Muscle of leg (tissue), 11 donors: Measurements from ENCODE around the gene SEZ6L. TPM values are rescaled to one million over a fixed set of nuclear protein-coding genes. Genes with fewer than 3 reads are reported as not detected.

Experiments used
- DNase-seq: peaks from one replicate; pipeline ENCODE4 v3.0.0; 2013
- H3K27ac ChIP-seq: one replicate; pipeline ENCODE4 v1.5.1; 2013; ENCODE audit warnings: mild to moderate bottlenecking, low read length, control low read depth
- H3K27me3 ChIP-seq: one replicate; pipeline ENCODE4 v1.6.1; 2013; ENCODE audit warnings: low read length; ENCODE audit not compliant: control insufficient read depth, insufficient read depth
- H3K36me3 ChIP-seq: one replicate; pipeline ENCODE4 v1.6.1; 2013; ENCODE audit warnings: low read length; ENCODE audit not compliant: control insufficient read depth, insufficient read depth
- H3K4me1 ChIP-seq: one replicate; pipeline ENCODE4 v1.6.1; 2013; ENCODE audit warnings: low read length; ENCODE audit not compliant: control insufficient read depth, insufficient read depth
- H3K4me3 ChIP-seq: one replicate; pipeline ENCODE4 v1.5.1; 2013; ENCODE audit warnings: low read length, control low read depth
- H3K9me3 ChIP-seq: replicated peaks from 2 replicates; pipeline ENCODE4 v1.6.1; 2013; ENCODE audit warnings: low read depth, low read length; ENCODE audit not compliant: control insufficient read depth
- WGBS: methylation state at CpG from one replicate; pipeline ENCODE4 v1.1.5; 2013; ENCODE audit warnings: missing lambda C conversion rate; ENCODE audit not compliant: insufficient coverage; 5-methylcytosine and 5-hydroxymethylcytosine counted together
- polyA plus RNA-seq, 8 donors: library from polyadenylated mRNA; unstranded; fragments of 120-200 nt; gene quantifications; one replicate each; pipeline versions ENCODE4 v1.2.1 to v1.2.3, GENCODE V29; 2013; ENCODE audit warnings: inconsistent platforms in 1 of 8, low replicate concordance in 1 of 8; ENCODE audit not compliant: insufficient read length in 8 of 8, insufficient read depth in 1 of 8
- total RNA-seq: library from RNA; stranded (reverse); fragments of 120-200 nt; gene quantifications from one replicate; pipeline ENCODE4 v1.2.4, GENCODE V29; 2013

SEZ6L gene
- total and polyA plus RNA-seq, 9 donors, result 0.17 to 0.86 (median 0.37) TPM

- Histone ChIP-seq H3K4me3 (no peak overlapping the region), H3K27ac (no peak overlapping the region), H3K4me1 (no peaks in the 10 kb centered on the region), H3K36me3 (no peaks in the 10 kb centered on the region), H3K9me3 (no peaks in the 10 kb centered on the region), H3K27me3 (no peaks in the 10 kb centered on the region)
- no peak for DNase-seq
- WGBS, result no CpG with 5 or more reads among the region's 3 CpGs
Observed at GRCh38 chr22:26389125-26389524, 219.9 kb downstream of the SEZ6L start.

GRCh38 chr22:26391091-26391490 lies 221.8 kb downstream of the SEZ6L start:
- Histone ChIP-seq H3K27ac (no peak overlapping the region), H3K36me3 (no peaks in the 10 kb centered on the region), H3K4me1 (no peaks in the 10 kb centered on the region), H3K9me3 (no peaks in the 10 kb centered on the region), H3K4me3 (no peak overlapping the region), H3K27me3 (no peaks in the 10 kb centered on the region)
- DNase-seq, result no peak
- WGBS, result no CpG with 5 or more reads among the region's 1 CpG

DNA sequence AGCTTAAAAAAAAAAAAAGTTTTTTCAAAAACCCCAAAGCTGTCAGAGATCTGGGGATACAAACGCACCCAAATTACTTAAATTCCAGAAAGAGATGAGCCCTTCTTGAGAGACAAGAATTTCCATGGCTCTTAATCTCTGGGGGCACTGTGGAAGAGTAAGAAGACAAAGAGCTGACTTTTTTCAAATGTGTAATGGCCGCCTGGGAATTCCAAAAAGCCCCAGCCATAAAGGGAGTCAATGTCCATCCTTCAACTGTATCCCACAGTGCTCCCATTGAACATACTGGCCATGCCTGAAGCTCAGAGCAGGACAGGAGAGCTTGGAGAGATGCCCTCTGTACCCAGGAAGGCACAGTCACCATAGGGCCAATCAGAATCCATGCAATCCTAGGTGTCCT lies 222.4 kb downstream of the SEZ6L start:
- WGBS, result no CpG with 5 or more reads among the region's 2 CpGs
- Histone ChIP-seq H3K27me3 (peaks cover 2% of the 10 kb centered on the region), H3K4me1 (no peaks in the 10 kb centered on the region), H3K27ac (no peak overlapping the region), H3K4me3 (no peak overlapping the region), H3K36me3 (no peaks in the 10 kb centered on the region), H3K9me3 (no peaks in the 10 kb centered on the region)
- DNase-seq, result no peak

DNA sequence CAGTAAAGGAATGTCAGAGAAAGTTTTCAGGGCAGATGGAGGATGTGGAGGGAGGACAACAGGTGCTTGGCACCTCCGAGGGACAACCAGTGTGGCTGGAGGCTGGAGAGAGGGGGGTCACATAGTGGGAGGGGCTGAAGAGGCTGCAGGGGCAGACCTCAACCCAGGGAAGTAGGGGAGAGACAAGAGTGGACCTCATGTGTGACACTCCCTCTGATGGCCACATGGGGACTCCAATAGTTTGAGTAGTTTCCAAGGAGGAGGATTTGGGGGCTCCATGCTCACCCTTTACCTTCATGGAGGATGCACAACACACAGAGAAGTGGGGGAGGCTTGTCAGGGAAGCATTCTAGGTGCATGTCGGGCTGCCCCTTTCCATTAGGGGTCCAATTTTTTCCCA lies 224.7 kb downstream of the SEZ6L start:
- no peaks in the 10 kb centered on the region for H3K36me3 ChIP-seq
- no peaks in the 10 kb centered on the region for H3K9me3 ChIP-seq
- no peaks in the 10 kb centered on the region for H3K4me1 ChIP-seq
- no peak overlapping the region for H3K27ac ChIP-seq
- no peak overlapping the region for H3K4me3 ChIP-seq
- H3K27me3 ChIP-seq, result peaks cover 2% of the 10 kb centered on the region
- no peak for DNase-seq
- WGBS, result 45% methylated on average over 2 of the region's 2 CpGs

GRCh38 chr22:26394777-26395176 lies 225.5 kb downstream of the SEZ6L start:
- peaks cover 2% of the 10 kb centered on the region for H3K27me3 ChIP-seq
- no peak overlapping the region for H3K4me3 ChIP-seq
- WGBS, result no CpG with 5 or more reads among the region's 1 CpG
- no peaks in the 10 kb centered on the region for H3K36me3 ChIP-seq
- no peaks in the 10 kb centered on the region for H3K9me3 ChIP-seq
- no peaks in the 10 kb centered on the region for H3K4me1 ChIP-seq
- no peak overlapping the region for H3K27ac ChIP-seq
- DNase-seq, result no peak

DNA sequence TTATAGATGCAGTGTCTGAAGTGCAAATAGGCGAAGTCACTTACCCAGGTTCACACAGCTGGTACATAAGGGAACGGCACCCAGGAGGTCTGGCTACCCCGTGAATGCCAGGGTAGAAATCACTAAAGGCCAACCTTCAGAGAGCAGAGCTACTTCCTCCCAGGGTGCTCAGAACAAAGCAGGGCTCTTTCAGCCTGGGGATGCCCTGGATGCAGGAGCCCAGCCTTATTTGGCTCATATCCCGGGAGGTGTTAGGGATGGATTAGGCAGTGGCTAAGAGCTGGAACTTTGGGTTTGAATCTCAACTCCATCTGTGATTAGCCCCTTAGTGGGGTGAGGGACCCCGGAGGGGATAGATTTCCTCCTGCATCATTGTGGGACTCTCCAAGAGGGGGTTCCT lies 226.7 kb downstream of the SEZ6L start:
- H3K4me3 ChIP-seq, result no peak overlapping the region
- DNase-seq, result no peak
- WGBS, result 57% methylated on average over 3 of the region's 5 CpGs

GRCh38 chr22:26398741-26399153 lies 229.5 kb downstream of the SEZ6L start:
- H3K27me3 ChIP-seq, result peaks cover 2% of the 10 kb centered on the region
- no peak overlapping the region for H3K27ac ChIP-seq
- WGBS, result 8% methylated on average over 2 of the region's 3 CpGs
- peak; percentile 80 for DNase-seq
- H3K9me3 ChIP-seq, result no peaks in the 10 kb centered on the region
- no peaks in the 10 kb centered on the region for H3K36me3 ChIP-seq
- H3K4me1 ChIP-seq, result no peaks in the 10 kb centered on the region
- no peak overlapping the region for H3K4me3 ChIP-seq

More for the DNA sequence above, 226.7 kb downstream of the SEZ6L start:
- no peaks in the 10 kb centered on the region for H3K4me1 ChIP-seq
- H3K27me3 ChIP-seq, result peaks cover 2% of the 10 kb centered on the region
- H3K27ac ChIP-seq, result no peak overlapping the region
- H3K9me3 ChIP-seq, result no peaks in the 10 kb centered on the region
- no peaks in the 10 kb centered on the region for H3K36me3 ChIP-seq

GRCh38 chr22:26399289-26399688 lies 230.0 kb downstream of the SEZ6L start:
- H3K4me1 ChIP-seq, result no peaks in the 10 kb centered on the region
- no peak for DNase-seq
- peaks cover 2% of the 10 kb centered on the region for H3K27me3 ChIP-seq
- no CpG with 5 or more reads among the region's 1 CpG for WGBS
- H3K36me3 ChIP-seq, result no peaks in the 10 kb centered on the region
- no peak overlapping the region for H3K27ac ChIP-seq
- H3K9me3 ChIP-seq, result no peaks in the 10 kb centered on the region
- no peak overlapping the region for H3K4me3 ChIP-seq

- Histone ChIP-seq H3K36me3 (no peaks in the 10 kb centered on the region), H3K4me3 (no peak overlapping the region), H3K4me1 (peaks cover 10% of the 10 kb centered on the region), H3K27me3 (no peaks in the 10 kb centered on the region), H3K27ac (no peak overlapping the region), H3K9me3 (no peaks in the 10 kb centered on the region)
- 73% methylated on average over 3 of the region's 5 CpGs for WGBS
- DNase-seq, result no peak
Observed at GRCh38 chr22:26401726-26402125, 232.5 kb downstream of the SEZ6L start.

- Histone ChIP-seq H3K27ac (no peak overlapping the region), H3K9me3 (no peaks in the 10 kb centered on the region), H3K36me3 (no peaks in the 10 kb centered on the region), H3K4me1 (peaks cover 17% of the 10 kb centered on the region), H3K4me3 (no peak overlapping the region), H3K27me3 (no peaks in the 10 kb centered on the region)
- 13% methylated on average over 1 of the region's 6 CpGs for WGBS
- peak; percentile 50 for DNase-seq
Observed at GRCh38 chr22:26404851-26405421, 235.7 kb downstream of the SEZ6L start.

GRCh38 chr22:26406118-26406517 lies 236.9 kb downstream of the SEZ6L start:
- Histone ChIP-seq H3K4me1 (peaks cover 17% of the 10 kb centered on the region), H3K36me3 (no peaks in the 10 kb centered on the region), H3K4me3 (no peak overlapping the region), H3K27me3 (no peaks in the 10 kb centered on the region), H3K9me3 (no peaks in the 10 kb centered on the region), H3K27ac (no peak overlapping the region)
- 83% methylated on average over 1 of the region's 4 CpGs for WGBS
- no peak for DNase-seq
